Lung (tissue), 12 donors: Measurements from ENCODE around the gene ONECUT3. TPM values are rescaled to one million over a fixed set of nuclear protein-coding genes. Genes with fewer than 3 reads are reported as not detected.
"Not testable (repeated sequence)": the region's sequence is repeated elsewhere in the genome, so short reads cannot be mapped to it uniquely, and the experiment has no call there.

Experiments used
- ATAC-seq: fragments of 200-7000 bp; cut with Tn5 transposase; one replicate; pipeline ENCODE4 v1.9.1; 2020; ENCODE audit warnings: moderate number of reproducible peaks; ENCODE audit not compliant: insufficient read depth, low FRiP score
- DNase-seq, 3 donors: peaks; one replicate each; pipeline ENCODE4 v3.0.0-alpha.2; 2013 to 2017
- H3K27ac ChIP-seq, 2 donors: one replicate each; pipeline ENCODE4 v1.5.1; 2013; ENCODE audit warnings: mild to moderate bottlenecking in 2 of 2, moderate library complexity in 2 of 2, control low read depth in 1 of 2, inconsistent platforms in 1 of 2, low read depth in 1 of 2, low read length in 1 of 2
- H3K27me3 ChIP-seq, 3 donors: one replicate each; pipeline ENCODE4 v1.5.1; 2013; ENCODE audit warnings: low read length in 2 of 3; ENCODE audit not compliant: control insufficient read depth in 3 of 3, insufficient read depth in 3 of 3
- H3K36me3 ChIP-seq, 4 donors: one replicate each; pipeline ENCODE4 v1.5.1; 2013; ENCODE audit warnings: low read length in 4 of 4, mild to moderate bottlenecking in 1 of 4, moderate library complexity in 1 of 4; ENCODE audit not compliant: control insufficient read depth in 4 of 4, insufficient read depth in 4 of 4
- H3K4me1 ChIP-seq, 5 donors: one replicate each; pipeline ENCODE4 v1.5.1; 2013; ENCODE audit warnings: low read length in 5 of 5, mild to moderate bottlenecking in 2 of 5, moderate library complexity in 1 of 5; ENCODE audit not compliant: control insufficient read depth in 5 of 5, insufficient read depth in 5 of 5
- H3K4me3 ChIP-seq: one replicate; pipeline ENCODE4 v1.5.1; 2013; ENCODE audit warnings: mild to moderate bottlenecking, control low read depth, moderate library complexity
- H3K9ac ChIP-seq, 2 donors: one replicate each; pipeline ENCODE4 v1.5.1; 2013; ENCODE audit warnings: low read length in 2 of 2, control low read depth in 1 of 2; ENCODE audit not compliant: insufficient read depth in 1 of 2
- H3K9me3 ChIP-seq, 4 donors: one replicate each; pipeline ENCODE4 v1.5.1; 2013; ENCODE audit warnings: low read length in 3 of 4, mild to moderate bottlenecking in 1 of 4, moderate library complexity in 1 of 4; ENCODE audit not compliant: control insufficient read depth in 4 of 4, insufficient read depth in 3 of 4
- WGBS, 2 donors: extraction: QIAGEN DNeasy Blood & Tissue Kit; methylation state at CpG; one replicate each; pipeline ENCODE4 v1.1.7; 2013; 5-methylcytosine and 5-hydroxymethylcytosine counted together
- polyA plus RNA-seq, 2 donors: library from polyadenylated mRNA; stranded (reverse); fragments of 200-250 nt; gene quantifications; one replicate each; pipeline ENCODE4 v1.2.1, GENCODE V29; 2013
- total RNA-seq, 2 donors: library from RNA; depleted of rRNA in 1 of 2; stranded (reverse); fragments of >200 nt in 1 of 2; gene quantifications; one replicate each; pipeline ENCODE4 v1.2.1, GENCODE V29; 2014 to 2021
- TF ChIP-seq, protein P1 (sequence below): IDR thresholded peaks from 2 replicates; pipeline ENCODE4 v1.5.1; 2012; ENCODE audit warnings: mild to moderate bottlenecking; ENCODE audit errors: control extremely low read depth, extremely low read depth
- donor health status: control.
- donor health status: control.
- donor health status: Bipolar disorder and iron deficiency.
- donor health status: healthy.
- donor health status: DM: yes; HTN: yes; CAD: no.

The ONECUT3 gene
- total and polyA plus RNA-seq, 4 donors = not detected

DNA sequence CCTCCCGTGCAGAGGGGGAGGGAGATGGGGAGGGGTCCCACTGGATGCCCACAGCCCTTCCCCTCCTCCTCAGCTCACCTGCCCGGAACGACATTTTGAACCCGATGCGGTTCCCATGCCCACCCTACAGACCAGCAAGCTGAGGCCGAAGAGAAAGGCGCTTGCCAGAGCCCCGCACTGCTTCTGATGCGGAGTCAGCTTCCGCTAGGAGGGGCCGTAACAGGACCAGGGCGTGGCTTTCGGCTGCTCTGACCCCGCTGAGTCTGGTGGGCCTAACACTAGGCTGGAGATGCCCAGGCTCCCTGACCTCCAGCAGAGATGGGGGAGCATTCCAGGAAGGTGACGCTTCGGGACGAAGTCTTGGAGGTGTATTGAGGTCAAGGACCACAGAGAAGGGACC is 6.7 kb downstream of the ONECUT3 start:
- 4 to 8% methylated on average over 17 of the region's 17 CpGs for WGBS, 2 donors

GRCh38 chr19:1760786-1761527 is 7.7 kb downstream of the ONECUT3 start:
- H3K9me3 ChIP-seq, H3K36me3 ChIP-seq, H3K9ac ChIP-seq, DNase-seq, H3K27ac ChIP-seq, ATAC-seq, H3K4me3 ChIP-seq: not testable (repeated sequence)
- Histone ChIP-seq H3K4me1 (peaks cover 0 to 12% (median 3%) of the 10 kb centered on the region in 5 donors), H3K27me3 (peaks cover 37 to 96% (median 70%) of the 10 kb centered on the region in 3 donors)
- WGBS, 2 donors = 13 to 15% methylated on average over 15 of the region's 15 CpGs

More for the DNA sequence above, 6.7 kb downstream of the ONECUT3 start:
- Histone ChIP-seq H3K9ac (no peak overlapping the region), H3K36me3 (no peaks in the 10 kb centered on the region), H3K9me3 (peaks cover 0 to 4% (median 0%) of the 10 kb centered on the region in 4 donors), H3K27ac (no peak overlapping the region), H3K27me3 (peaks cover 39 to 94% (median 67%) of the 10 kb centered on the region in 3 donors), H3K4me3 (no peak overlapping the region), H3K4me1 (peaks cover 0 to 7% (median 4%) of the 10 kb centered on the region in 5 donors)
- TF ChIP-seq, protein P1, sequence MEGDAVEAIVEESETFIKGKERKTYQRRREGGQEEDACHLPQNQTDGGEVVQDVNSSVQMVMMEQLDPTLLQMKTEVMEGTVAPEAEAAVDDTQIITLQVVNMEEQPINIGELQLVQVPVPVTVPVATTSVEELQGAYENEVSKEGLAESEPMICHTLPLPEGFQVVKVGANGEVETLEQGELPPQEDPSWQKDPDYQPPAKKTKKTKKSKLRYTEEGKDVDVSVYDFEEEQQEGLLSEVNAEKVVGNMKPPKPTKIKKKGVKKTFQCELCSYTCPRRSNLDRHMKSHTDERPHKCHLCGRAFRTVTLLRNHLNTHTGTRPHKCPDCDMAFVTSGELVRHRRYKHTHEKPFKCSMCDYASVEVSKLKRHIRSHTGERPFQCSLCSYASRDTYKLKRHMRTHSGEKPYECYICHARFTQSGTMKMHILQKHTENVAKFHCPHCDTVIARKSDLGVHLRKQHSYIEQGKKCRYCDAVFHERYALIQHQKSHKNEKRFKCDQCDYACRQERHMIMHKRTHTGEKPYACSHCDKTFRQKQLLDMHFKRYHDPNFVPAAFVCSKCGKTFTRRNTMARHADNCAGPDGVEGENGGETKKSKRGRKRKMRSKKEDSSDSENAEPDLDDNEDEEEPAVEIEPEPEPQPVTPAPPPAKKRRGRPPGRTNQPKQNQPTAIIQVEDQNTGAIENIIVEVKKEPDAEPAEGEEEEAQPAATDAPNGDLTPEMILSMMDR = no peak
- DNase-seq = no peak
- ATAC-seq = no peak

GRCh38 chr19:1761528-1762242 is 8.4 kb downstream of the ONECUT3 start:
- TF ChIP-seq, protein P1 = no peak
- DNase-seq (no peak), ATAC-seq (no peak)
- Histone ChIP-seq H3K27me3 (peaks cover 34 to 96% (median 70%) of the 10 kb centered on the region in 3 donors), H3K4me1 (peaks cover 0 to 12% (median 3%) of the 10 kb centered on the region in 5 donors), H3K27ac (no peak overlapping the region), H3K9ac (no peak overlapping the region), H3K9me3 (peaks cover 0 to 4% (median 0%) of the 10 kb centered on the region in 4 donors), H3K36me3 (no peaks in the 10 kb centered on the region), H3K4me3 (no peak overlapping the region)
- WGBS, 2 donors = 4 to 6% methylated on average over 27 to 30 of the region's 30 CpGs
